ENCODE results near the gene PRR33.

PRR33 gene

DNA sequence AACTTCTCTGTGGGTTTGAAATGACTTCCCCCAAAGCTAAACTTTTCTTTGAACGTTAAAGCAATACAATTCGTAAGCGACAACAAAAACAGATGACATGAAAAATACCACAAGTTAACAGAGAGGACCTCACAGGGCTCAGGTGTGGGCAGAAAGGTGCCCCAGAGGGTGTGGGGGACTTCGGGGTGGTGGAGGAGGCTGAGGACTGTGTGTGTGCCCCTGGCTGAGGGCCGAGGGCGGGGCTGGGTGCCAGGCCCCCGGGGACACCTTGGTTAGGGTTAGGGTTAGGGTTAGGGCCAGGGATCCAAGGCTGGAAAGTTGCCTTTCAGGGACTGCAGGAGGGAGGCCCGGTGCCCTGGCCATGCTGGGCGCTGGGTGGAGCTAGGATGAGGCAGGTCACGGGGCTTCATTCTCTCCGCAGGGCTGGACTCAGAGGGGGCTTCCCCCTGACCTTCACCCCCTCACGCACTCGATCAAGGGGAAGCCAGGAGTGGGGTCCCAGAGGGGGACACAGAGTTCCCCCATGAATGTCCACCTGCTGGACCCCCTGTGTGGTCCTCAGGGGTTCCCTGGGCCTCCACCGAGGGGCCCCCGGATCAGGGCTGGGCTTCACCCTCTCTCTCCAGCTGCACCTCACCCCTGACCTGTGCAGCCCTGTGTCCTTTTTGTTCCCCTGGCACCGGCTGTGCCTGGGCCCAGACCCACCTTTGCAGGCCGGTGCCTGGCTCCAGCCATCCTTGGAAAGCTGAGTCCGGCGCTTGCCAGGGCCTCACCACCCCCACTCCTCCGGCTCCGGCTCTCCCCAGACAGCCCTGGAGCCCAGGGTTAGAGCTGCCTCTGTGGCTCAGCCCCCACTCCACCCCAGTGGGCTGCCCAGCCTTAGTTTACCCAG is 45.9 kb downstream of the PRR33 start:
- DNase-seq = no peak

DNA sequence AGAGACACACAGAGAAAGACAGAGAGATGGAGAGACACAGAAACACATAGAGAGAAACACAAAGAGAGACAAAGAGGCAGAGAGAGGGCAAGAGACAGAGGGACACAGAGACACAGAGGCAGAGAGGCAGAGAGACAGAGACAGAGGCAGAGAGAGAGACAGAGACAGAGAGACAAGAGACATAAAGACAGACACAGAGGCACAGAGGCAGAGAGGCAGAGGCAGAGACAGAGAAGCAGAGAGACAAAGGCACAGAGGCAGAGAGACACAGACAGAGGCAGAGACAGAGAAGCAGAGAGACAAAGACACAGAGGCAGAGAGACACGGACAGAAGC is 46.6 kb downstream of the PRR33 start:
- no peak for DNase-seq

- DNase-seq = no peak
Measured at GRCh38 chr11:1844221-1845094, 47.2 kb downstream of the PRR33 start.

- DNase-seq = no peak
Measured at GRCh38 chr11:1843796-1844195, 47.9 kb downstream of the PRR33 start.

- no peak for DNase-seq
Measured at GRCh38 chr11:1843098-1843473, 48.6 kb downstream of the PRR33 start.

DNA sequence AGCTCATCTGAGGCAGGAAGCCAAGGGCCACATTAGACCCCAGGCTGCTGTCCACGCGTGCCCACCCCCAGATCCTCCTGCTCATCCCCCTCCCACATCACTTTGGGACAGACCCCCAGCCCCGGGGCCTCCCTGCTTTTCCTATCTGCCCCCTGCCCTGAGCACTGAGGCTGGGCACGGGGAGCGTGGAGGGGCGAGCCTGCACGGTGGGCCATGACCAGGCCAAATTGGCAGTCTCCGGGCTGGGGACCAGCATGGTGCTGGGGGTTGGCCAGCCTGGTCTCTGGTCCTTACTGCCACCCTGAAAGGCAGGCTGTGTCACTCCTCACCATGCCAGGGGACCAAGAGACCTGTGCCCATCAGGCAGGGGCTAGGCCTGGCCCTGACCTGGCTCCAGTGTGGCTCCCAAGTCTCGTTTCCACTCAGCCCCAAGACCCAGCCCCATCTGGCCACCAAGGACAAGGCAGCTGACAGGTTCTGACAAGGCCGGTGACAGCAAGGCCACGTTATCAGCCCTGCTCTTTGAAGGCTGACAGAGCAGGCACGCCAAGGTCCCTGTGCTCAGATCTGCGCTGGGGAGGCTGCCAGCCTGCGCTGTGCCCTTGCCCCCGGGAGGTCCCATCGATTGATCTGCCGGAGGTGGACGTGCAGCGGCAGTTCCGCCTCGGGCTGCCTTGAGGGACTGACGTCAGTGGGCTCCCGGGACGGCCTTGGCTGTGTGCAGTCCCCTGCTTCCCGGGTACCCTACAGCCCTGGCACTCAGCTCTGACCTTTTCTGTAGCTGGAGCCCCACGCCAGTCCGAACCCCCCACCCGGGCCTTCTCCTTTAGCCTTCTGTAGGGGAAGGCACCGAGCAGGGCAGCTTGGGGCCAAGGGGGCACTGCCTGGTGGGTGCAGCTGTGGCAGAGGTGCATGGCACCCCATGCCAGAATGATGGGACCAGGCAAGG is 49.3 kb downstream of the PRR33 start:
- no peak for DNase-seq

DNA sequence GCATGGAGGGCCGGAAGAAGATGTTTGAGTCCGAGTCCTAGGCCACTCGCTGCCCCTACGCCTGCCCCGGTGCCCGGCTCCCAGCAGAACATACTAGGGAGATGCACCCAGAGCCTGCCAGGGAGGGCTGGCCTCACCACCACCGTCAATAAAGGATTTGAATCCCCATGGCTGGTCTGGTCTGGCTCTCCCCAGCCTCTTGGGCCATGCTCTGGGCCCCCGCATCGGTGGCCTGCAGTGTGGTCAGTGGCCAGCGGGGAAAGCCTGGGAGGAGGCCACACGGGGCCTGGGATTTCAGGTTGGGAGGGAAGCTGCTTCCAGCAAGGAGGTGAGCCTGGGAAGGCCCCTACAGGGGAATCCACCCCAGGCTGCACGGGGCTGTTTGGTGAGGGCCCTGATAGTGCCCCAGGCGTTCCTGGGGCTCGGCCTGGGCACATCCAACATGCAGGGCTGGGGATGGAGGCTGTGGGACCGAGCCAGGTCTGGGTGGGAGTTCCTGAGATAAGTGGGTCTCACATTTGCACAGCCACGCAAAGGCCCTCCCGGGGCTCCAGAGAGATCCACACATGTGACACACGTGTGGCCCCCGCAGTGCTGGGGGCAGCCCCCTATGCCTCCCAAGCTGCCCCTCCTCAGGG is 50.1 kb downstream of the PRR33 start:
- no peak for DNase-seq

DNA sequence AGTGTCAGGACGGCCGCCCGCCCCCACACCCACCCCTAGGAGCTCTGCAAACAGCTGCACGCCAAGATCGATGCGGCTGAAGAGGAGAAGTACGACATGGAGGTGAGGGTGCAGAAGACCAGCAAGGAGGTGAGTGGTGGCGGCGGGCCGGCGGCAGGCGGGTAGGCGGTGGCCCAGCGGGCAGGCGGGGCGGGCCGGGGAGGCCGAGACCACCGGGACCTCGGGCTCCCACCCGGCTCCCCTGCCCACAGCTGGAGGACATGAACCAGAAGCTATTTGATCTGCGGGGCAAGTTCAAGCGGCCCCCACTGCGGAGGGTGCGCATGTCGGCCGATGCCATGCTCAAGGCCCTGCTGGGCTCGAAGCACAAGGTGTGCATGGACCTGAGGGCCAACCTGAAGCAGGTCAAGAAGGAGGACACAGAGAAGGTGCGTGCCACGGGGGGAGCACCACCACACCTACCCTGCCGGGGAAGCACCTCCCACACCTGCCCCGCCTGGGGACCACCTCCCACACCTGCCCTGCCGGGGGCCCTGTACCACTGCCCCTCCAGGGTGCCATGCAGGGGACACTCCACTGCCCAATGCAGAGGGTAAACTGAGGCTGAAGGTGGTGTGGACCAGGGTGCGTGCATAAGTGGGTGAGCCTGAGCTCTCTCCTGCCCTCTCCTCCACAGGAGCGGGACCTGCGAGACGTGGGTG is 50.8 kb downstream of the PRR33 start:
- no peak for DNase-seq

GRCh38 chr11:1839924-1840779 is 51.5 kb downstream of the PRR33 start:
- peak; percentile 94 for DNase-seq

DNA sequence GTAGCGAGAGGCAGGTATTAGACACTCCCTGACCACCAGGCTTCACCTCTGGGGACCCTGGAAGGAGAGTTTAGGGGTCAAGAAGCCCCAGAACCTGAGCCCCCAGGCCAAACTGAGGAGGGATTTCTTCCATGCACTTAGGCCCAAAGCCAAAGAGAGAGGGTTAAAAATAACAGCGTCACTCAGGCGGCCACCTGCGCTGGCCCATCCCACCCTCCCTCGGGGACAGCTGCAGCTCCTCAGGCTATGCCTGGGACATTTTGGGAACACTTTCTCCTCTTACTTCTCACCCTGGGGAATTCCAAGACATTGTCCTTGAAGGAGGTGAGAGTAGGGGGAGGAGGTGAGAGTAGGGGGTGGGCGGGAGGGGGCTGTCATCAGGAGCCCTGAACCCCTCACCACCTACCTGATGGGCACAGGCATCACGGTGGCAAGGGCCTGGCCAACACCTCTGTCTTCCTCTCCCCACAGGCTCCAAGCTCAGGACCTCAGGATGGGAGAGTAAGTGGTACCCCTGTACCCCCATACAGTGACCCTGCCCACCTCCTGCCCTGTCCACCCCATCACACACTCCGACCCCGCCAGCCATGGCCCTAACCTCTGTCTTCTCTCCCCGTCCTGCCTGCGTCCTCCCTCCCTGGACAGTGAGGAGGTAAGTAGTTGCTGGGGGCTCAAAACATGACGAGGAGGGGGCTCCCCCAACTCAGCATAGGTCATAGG is 52.3 kb downstream of the PRR33 start:
- no peak for DNase-seq

GRCh38 chr11:1838426-1839144 is 53.1 kb downstream of the PRR33 start, which contains the start of gene TNNI2:
Gene TNNI2, plus strand, starts transcription at chr11:1838981. Its CDS starts 716 bp downstream, at chr11:1839697.
- no peak for DNase-seq
